GM19467 (cell line): ENCODE results near the gene CASKIN2.
"Not testable (repeated sequence)": the region's sequence is repeated elsewhere in the genome, so short reads cannot be mapped to it uniquely, and the experiment has no call there.

Experiments
- ATAC-seq: cut with Tn5 transposase; IDR thresholded peaks from one replicate; pipeline ENCODE4 v1.9.1; 2021; ENCODE audit warnings: mild to moderate bottlenecking, moderate library complexity; ENCODE audit not compliant: unreplicated experiment

The CASKIN2 gene

GRCh38 chr17:75521290-75521689, 6.0 kb upstream of the CASKIN2 start:
- no peak for ATAC-seq

- ATAC-seq = not testable (repeated sequence)
Observed at GRCh38 chr17:75520413-75520812, 5.1 kb upstream of the CASKIN2 start.

- ATAC-seq = no peak
Observed at GRCh38 chr17:75518983-75519537, 3.7 kb upstream of the CASKIN2 start.

GRCh38 chr17:75518201-75518600, 2.9 kb upstream of the CASKIN2 start:
- no peak for ATAC-seq

GRCh38 chr17:75517297-75517865, 2.0 kb upstream of the CASKIN2 start:
- ATAC-seq = no peak

- peak; percentile 23 for ATAC-seq
Observed at GRCh38 chr17:75516619-75517296, 1.4 kb upstream of the CASKIN2 start.

GRCh38 chr17:75516255-75516618, 900 bp upstream of the CASKIN2 start, which contains the start of gene TSEN54:
TSEN54 (plus strand) TSS chr17:75516528; CDS start chr17:75516561, 33 bp downstream.
- ATAC-seq = peak; percentile 70

- no peak for ATAC-seq
Observed at GRCh38 chr17:75514919-75515495, 330 bp downstream of the CASKIN2 start.

GRCh38 chr17:75514299-75514918, 928 bp downstream of the CASKIN2 start:
- no peak for ATAC-seq

- no peak for ATAC-seq
Observed at GRCh38 chr17:75513641-75514000, 1.7 kb downstream of the CASKIN2 start.

GRCh38 chr17:75512926-75513640, 2.3 kb downstream of the CASKIN2 start:
- no peak for ATAC-seq

GRCh38 chr17:75511610-75512575, 3.4 kb downstream of the CASKIN2 start:
- ATAC-seq = no peak

- no peak for ATAC-seq
Observed at GRCh38 chr17:75511270-75511609, 4.1 kb downstream of the CASKIN2 start.

GRCh38 chr17:75509528-75510258, 5.6 kb downstream of the CASKIN2 start:
- ATAC-seq = no peak

- ATAC-seq = no peak
Observed at GRCh38 chr17:75508931-75509361, 6.4 kb downstream of the CASKIN2 start.

GRCh38 chr17:75507733-75508719, 7.3 kb downstream of the CASKIN2 start:
- ATAC-seq = no peak

- ATAC-seq = no peak
Observed at GRCh38 chr17:75506888-75507287, 8.4 kb downstream of the CASKIN2 start.

GRCh38 chr17:75506134-75506533, 9.2 kb downstream of the CASKIN2 start:
- no peak for ATAC-seq
